ENCODE results near the gene JUP. TPM values are rescaled to one million over a fixed set of nuclear protein-coding genes. Genes with fewer than 3 reads are reported as not detected.
A peak's percentile ranks its signal among the peaks of the same experiment; 100 is the strongest.

JUP gene
- total RNA-seq, 1 experiment from 2014 or later = 705 TPM

GRCh38 chr17:41772218-41772585 lies 14.3 kb downstream of the JUP start:
- no peaks in the 10 kb centered on the region for H3K27me3 Mint-ChIP-seq (ENCODE audit: unreplicated experiment)
- no peak for TF ChIP-seq CTCF (IDR thresholded peaks at IDR 0.05; ENCODE audit: unreplicated experiment)
- DNase-seq = peak; percentile 97
- H3K36me3 Mint-ChIP-seq (ENCODE audit: insufficient read depth, unreplicated experiment) = peaks cover 100% of the 10 kb centered on the region
- CTCF ChIA-PET = interaction anchor here (1.3 to 7.3 kb wide), 3 partner anchors 14 to 29 kb away, joined by 6 to 63 read pairs (median 7); partner anchors contain the start of gene JUP
- no TSS peak for BruUV-seq (replicated peaks)
- H3K9me3 Mint-ChIP-seq (ENCODE audit: low read depth, unreplicated experiment) = no peaks in the 10 kb centered on the region
- intact Hi-C loops (cut with micrococcal nuclease; ENCODE audit: unreplicated experiment) = loop anchor here (5.0 kb wide), 1 partner anchor 35 kb away; no protein-coding TSS in a partner anchor
- H3K4me3 Mint-ChIP-seq (ENCODE audit: low read depth, unreplicated experiment) = peak overlapping the region; percentile 59
- H3K27ac Mint-ChIP-seq (ENCODE audit: unreplicated experiment) = peak overlapping the region; percentile 87
- peaks cover 66% of the 10 kb centered on the region for H3K4me1 Mint-ChIP-seq (ENCODE audit: low read depth, unreplicated experiment)

GRCh38 chr17:41771389-41772206 lies 14.9 kb downstream of the JUP start:
- CTCF ChIA-PET = interaction anchor here (1.3 to 7.3 kb wide), 2 partner anchors 14 to 29 kb away, joined by 6 to 63 read pairs; partner anchors contain the start of gene JUP
- Mint-ChIP-seq H3K4me3 (ENCODE audit: low read depth, unreplicated experiment) (peak overlapping the region; percentile 59), H3K27me3 (ENCODE audit: unreplicated experiment) (no peaks in the 10 kb centered on the region), H3K9me3 (ENCODE audit: low read depth, unreplicated experiment) (no peaks in the 10 kb centered on the region), H3K4me1 (ENCODE audit: low read depth, unreplicated experiment) (peaks cover 64% of the 10 kb centered on the region), H3K36me3 (ENCODE audit: insufficient read depth, unreplicated experiment) (peaks cover 100% of the 10 kb centered on the region), H3K27ac (ENCODE audit: unreplicated experiment) (peak overlapping the region; percentile 87)
- BruUV-seq (replicated peaks) = no TSS peak
- peak; percentile 62 for DNase-seq
- intact Hi-C loops (cut with micrococcal nuclease; ENCODE audit: unreplicated experiment) = loop anchor here (5.0 kb wide), 1 partner anchor 34 kb away; no protein-coding TSS in a partner anchor
- no peak for TF ChIP-seq CTCF (IDR thresholded peaks at IDR 0.05; ENCODE audit: unreplicated experiment)

- Mint-ChIP-seq H3K36me3 (ENCODE audit: insufficient read depth, unreplicated experiment) (peaks cover 100% of the 10 kb centered on the region), H3K9me3 (ENCODE audit: low read depth, unreplicated experiment) (no peaks in the 10 kb centered on the region), H3K27ac (ENCODE audit: unreplicated experiment) (peak overlapping the region; percentile 87)
Measured at GRCh38 chr17:41769985-41770384, 16.5 kb downstream of the JUP start.

More at GRCh38 chr17:41769985-41770384, 16.5 kb downstream of the JUP start:
- Mint-ChIP-seq H3K4me3 (ENCODE audit: low read depth, unreplicated experiment) (no peak overlapping the region), H3K27me3 (ENCODE audit: unreplicated experiment) (no peaks in the 10 kb centered on the region), H3K4me1 (ENCODE audit: low read depth, unreplicated experiment) (peaks cover 48% of the 10 kb centered on the region)
- CTCF ChIA-PET = interaction anchor here (0.7 to 1.4 kb wide), 3 partner anchors 8 to 16 kb away, joined by 3 to 4 read pairs (median 4); partner anchors contain the start of gene JUP
- no TSS peak for BruUV-seq (replicated peaks)
- TF ChIP-seq CTCF (IDR thresholded peaks at IDR 0.05; ENCODE audit: unreplicated experiment) = no peak
- DNase-seq = no peak
- intact Hi-C loops (cut with micrococcal nuclease; ENCODE audit: unreplicated experiment) = loop anchor here (5.0 kb wide), 1 partner anchor 33 kb away; no protein-coding TSS in a partner anchor
